NCI-H2196 treated with DMSO at 0.1 percent for 48 hours (cell line): ENCODE results near the gene AKAP9.
"Not testable (repeated sequence)": the region's sequence is repeated elsewhere in the genome, so short reads cannot be mapped to it uniquely, and the experiment has no call there.

Experiments used
- DNase-seq: peaks from one replicate; lab custom pipeline; 2025; ENCODE audit not compliant: unreplicated experiment; lab: John Stamatoyannopoulos, UW

Gene AKAP9

DNA sequence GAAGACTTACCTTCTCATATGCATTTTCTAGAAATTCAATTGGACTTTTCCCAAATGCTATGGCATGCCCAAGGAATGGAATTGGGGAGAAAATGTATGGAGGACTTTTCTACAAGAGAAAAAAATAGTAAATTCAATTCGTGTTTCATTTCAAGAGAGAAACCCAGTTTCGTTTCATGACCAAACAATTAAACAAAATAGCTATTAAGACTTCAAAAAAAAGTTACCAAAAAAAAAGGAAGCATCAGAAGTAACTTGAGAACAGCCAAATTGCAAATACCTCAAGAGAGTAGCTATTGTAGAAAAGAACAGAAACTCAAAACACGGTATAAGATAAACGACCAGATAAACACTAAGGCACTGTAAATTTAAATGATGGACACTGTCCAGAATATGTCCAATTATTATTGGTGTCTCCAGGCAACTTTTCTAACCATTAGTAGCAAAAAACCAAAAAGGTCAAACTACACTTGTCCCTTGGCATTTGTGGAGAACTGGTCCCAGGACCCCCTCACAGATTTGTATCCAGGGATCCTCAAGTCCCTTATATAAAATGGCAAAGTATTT, 191.2 kb downstream of the AKAP9 start:
- no peak for DNase-seq

DNA sequence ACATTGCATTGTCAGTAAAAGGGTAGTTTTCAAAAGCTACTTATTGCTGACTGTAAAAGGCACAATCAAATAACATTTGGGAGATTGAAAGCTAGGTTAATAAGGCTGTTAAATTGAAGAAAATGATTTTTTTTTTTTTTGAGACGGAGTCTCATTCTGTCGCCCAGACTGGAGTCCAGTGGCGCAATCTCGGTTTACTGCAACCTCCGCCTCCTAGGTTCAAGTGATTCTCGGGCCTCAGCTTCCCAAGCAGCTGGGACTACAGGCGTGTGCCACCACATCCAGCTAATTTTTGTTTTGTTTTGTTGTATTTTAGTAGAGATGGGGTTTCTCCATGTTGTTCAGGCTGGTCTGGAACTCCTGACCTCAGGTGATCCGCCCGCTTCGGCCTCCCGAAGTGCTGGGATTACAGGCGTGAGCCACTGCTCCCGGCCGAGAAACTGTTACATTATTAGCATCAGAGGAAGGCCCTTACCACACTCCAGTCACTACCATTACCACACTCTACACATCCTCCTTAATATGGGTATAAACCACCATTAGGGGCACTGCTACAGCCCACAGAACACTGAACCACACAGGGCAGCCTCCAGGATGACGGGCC, 192.6 kb downstream of the AKAP9 start:
- DNase-seq = no peak

DNA sequence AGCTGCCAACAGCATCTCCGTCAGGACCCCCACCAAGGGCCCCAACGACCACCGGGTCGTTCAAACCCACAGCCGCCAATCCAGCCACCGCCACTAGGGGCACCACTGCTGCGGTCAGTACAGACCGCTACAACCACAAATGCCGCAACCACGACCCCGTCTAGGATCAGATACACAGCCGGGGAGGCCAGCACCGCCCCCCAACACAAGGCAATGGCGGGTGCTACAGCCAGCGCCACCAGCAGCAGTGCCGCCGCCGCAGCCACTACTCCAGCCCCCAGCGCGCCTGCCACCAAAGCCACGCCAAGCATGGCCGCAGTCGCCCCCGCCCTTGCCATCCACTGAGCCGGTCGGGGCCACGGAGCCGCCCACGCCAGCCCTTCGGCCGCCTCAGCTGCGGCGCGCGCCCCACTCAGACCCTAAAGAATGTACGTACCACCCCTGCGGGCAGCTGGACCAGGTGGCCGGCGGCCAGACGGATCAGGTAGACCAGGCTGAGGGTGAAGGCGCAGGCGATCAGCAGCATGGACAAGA, 193.1 kb downstream of the AKAP9 start:
- peak; percentile 42 for DNase-seq

DNA sequence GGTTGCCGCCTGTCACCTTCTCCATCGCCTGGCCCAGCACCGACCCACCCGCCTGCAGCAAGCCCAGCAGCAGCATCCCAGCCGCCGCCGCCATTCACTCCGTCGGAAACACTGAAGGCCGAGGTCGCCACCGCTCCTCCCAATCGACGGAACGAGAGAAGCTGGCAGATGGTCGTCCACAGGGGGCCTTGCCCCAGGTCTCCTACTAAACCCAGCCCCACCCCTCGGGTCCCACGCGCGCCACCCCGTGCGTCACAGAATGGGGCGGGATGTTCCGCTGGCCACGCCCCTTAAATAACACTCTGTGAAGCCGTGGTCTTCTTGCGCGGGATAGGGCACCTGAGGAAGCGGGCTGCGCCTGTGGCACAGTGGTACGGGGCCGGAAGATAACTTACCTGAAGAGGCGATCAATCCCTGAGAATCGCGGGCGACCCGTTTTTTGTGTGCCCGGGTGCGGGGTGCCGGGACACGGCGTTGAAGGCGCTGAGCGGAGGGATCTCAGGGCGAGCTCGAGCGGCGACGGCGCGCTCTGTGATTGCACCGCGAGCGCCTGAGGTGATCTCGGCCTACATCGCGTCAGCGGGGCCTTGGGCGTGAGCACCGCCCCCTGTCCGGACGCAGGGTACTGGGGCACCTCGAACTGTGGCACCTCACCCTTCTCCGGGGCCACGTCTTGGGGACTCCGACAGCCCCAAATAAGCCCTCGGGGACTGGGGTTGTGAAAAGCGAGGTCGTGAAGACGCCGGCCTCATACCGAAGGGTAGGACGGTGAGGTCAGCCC, 193.8 kb downstream of the AKAP9 start, which contains the start of gene CYP51A1:
TSS of gene CYP51A1 (minus strand) at position 207 of the 781 bp plus-strand sequence. CDS start at position 94, 113 bp downstream.
- peak; percentile 89 for DNase-seq

- peak; percentile 44 for DNase-seq
Observed at GRCh38 chr7:92135052-92135889, 194.6 kb downstream of the AKAP9 start.

GRCh38 chr7:92137557-92137956, 196.9 kb downstream of the AKAP9 start:
- DNase-seq = no peak

DNA sequence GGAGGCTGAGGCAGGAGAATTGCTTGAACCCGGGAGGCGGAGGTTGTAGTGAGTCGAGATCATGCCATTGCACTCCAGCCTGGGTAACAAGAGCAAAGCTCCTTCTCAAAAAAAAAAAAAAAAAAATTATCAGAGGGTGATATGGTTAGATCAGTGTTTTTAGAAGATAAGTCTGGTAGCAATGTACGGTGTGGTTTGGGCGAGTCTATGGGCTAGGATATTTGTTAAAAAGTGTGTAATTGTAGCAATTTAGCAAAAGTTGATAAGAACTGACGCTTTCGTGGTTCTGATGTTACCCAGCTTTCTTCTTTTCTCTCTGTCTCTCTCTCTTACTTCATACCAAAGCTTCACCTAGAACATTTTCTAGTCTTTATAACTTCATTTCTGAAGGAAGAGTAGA, 200.5 kb downstream of the AKAP9 start:
- DNase-seq = no peak

DNA sequence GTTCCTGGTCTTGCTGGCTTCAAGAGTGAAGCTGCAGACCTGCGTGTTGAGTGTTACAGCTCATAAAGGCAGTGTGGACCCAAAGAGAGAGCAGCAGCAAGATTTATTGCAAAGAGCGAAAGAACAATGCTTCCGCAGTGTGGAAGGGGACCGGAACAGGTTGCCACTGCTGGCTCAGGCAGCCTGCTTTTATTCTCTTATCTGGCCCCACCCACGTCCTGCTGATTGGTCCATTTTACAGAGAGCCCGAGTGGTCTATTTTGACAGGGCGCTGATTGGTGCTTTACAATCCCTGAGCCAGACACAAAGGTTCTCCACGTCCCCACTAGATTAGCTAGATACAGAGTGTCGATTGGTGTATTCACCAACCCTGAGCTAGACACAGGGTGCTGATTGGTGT, 202.1 kb downstream of the AKAP9 start:
- DNase-seq = not testable (repeated sequence)

- not testable (repeated sequence) for DNase-seq
Observed at GRCh38 chr7:92143192-92143880, 202.7 kb downstream of the AKAP9 start.

GRCh38 chr7:92149736-92150239, 209.1 kb downstream of the AKAP9 start:
- no peak for DNase-seq

- DNase-seq = no peak
Observed at GRCh38 chr7:92150450-92151017, 209.9 kb downstream of the AKAP9 start.

DNA sequence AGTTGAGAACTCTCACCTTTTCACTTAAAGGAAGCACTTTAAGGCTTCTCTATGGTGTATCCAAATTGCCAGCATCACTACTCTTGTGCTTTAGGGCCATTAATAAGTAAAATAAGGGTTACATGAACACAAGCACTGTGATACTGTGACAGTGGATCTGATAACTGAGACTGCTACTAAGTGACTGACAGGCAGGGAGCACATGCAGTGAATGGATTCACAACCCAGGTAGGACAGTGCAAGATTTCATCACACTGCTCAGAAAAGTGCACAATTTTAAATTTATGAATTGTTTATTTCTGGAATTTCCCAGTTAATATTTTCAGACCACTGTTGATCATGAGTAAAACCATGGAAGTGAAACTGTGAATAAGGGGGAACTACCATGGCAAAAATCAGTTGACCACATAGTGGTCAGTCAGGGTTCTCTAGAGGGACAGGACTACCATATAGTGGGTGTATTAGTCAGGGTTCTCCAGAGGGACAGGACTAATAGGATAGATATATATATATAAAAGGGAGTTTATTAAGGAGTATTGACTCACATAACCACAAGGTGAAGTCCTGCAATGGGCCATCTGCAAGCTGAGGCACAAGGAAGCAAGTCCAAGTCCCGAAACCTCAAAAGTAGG, 214.6 kb downstream of the AKAP9 start:
- no peak for DNase-seq

- DNase-seq = no peak
Observed at GRCh38 chr7:92156990-92157389, 216.3 kb downstream of the AKAP9 start.

DNA sequence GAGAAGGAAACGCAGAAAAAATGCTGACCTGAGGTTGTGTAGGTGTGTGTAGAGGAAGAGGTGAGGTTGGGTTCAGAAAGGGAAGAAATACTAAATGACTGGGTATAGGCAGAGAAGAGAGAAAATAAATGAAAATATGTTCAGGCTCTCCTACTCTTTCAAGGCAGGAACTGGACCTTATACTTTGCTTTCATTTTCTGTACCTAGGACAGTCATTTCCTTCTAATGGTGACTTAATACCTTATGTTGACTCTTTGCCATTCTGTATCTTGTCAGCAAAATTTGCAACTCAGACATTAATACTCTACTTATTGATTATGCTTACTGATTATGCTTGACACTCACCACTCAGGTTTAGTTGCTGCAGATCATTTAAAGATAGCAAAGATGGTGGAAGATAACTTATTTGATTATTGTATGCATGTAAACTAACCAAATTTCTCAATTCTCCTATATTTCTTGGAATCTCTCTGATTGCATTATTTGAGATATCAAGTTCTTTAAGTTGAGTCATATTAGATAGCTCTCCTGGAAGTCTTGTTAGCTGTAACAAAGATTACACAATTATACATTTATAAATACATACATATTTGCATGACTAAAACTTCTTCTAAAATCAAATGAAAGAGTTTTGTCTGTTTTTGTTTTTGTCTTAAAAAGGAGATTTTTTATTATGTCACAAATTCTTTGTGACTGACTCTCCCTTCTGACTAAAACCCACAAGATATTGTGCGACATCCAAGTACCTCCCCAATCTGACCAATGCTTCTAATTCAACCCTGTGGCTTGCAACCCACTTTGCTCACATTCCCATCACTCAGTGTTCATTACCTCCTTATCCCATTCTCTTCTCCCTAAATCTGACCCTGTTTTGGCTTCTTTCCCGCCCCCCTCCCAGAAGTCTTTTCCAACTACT, 218.3 kb downstream of the AKAP9 start:
- no peak for DNase-seq
